Measurements from ENCODE around the gene SELENOV. TPM values are rescaled to one million over a fixed set of nuclear protein-coding genes. Genes with fewer than 3 reads are reported as not detected.

Gene SELENOV
- total RNA-seq, 6 donors from 2014 or later = not detected

GRCh38 chr19:39501340-39501739 is 13.6 kb upstream of the SELENOV start:
- Histone ChIP-seq H3K36me3 (no peaks in the 10 kb centered on the region), H3K4me3 (no peak overlapping the region), H3K27me3 (peaks cover 0 to 32% (median 21%) of the 10 kb centered on the region in 4 donors), H3K27ac (no peak overlapping the region), H3K4me1 (peaks cover 14 to 27% (median 24%) of the 10 kb centered on the region in 4 donors), H3K9me3 (no peaks in the 10 kb centered on the region)
- WGBS, 2 donors = 66 to 78% methylated on average over 4 to 5 of the region's 5 CpGs
- no peak for ATAC-seq (ENCODE audit: low FRiP score in 2 of 2)
- DNase-seq = no peak
- TF ChIP-seq POLR2A (IDR thresholded peaks at IDR 0.05) (no peak), POLR2AphosphoS5 (IDR thresholded peaks at IDR 0.05) (no peak), EP300 (IDR thresholded peaks at IDR 0.05) (no peak), CTCF (IDR thresholded peaks at IDR 0.05) (no peak)

- H3K4me3 ChIP-seq = no peak overlapping the region
- H3K9me3 ChIP-seq = no peaks in the 10 kb centered on the region
- no peaks in the 10 kb centered on the region for H3K36me3 ChIP-seq
- H3K27ac ChIP-seq = no peak overlapping the region
- peaks cover 0 to 39% (median 26%) of the 10 kb centered on the region in 4 donors for H3K27me3 ChIP-seq
- TF ChIP-seq CTCF (IDR thresholded peaks at IDR 0.05) (peak; percentile 85 to 98 (median 94)), POLR2AphosphoS5 (IDR thresholded peaks at IDR 0.05) (no peak)
- ATAC-seq (ENCODE audit: low FRiP score in 2 of 2) (peak; percentile 84 to 92), DNase-seq (peak; percentile 55 to 94)
- H3K4me1 ChIP-seq = peaks cover 14 to 35% (median 26%) of the 10 kb centered on the region in 4 donors
- WGBS, 2 donors = 30 to 64% methylated on average over 8 to 30 of the region's 69 CpGs
Measured at GRCh38 chr19:39502640-39503417, 12.1 kb upstream of the SELENOV start.

GRCh38 chr19:39506598-39506943 is 8.4 kb upstream of the SELENOV start:
- TF ChIP-seq POLR2AphosphoS5 (IDR thresholded peaks at IDR 0.05) (no peak), CTCF (IDR thresholded peaks at IDR 0.05) (no peak), EP300 (IDR thresholded peaks at IDR 0.05) (no peak), POLR2A (IDR thresholded peaks at IDR 0.05) (no peak)
- Histone ChIP-seq H3K27ac (no peak overlapping the region), H3K4me1 (peaks cover 2 to 19% (median 11%) of the 10 kb centered on the region in 4 donors), H3K27me3 (peaks cover 0 to 25% (median 12%) of the 10 kb centered on the region in 4 donors), H3K9me3 (no peaks in the 10 kb centered on the region), H3K4me3 (peak overlapping the region in 2 of 4 donors; percentile 32 to 48), H3K36me3 (no peaks in the 10 kb centered on the region)
- WGBS, 2 donors = 55 to 62% methylated on average over 7 of the region's 7 CpGs
- ATAC-seq (ENCODE audit: low FRiP score in 2 of 2) (no peak), DNase-seq (no peak)

GRCh38 chr19:39506944-39507714 is 7.8 kb upstream of the SELENOV start:
- Histone ChIP-seq H3K4me3 (peak overlapping the region in 3 of 4 donors; percentile 30 to 48 (median 32)), H3K4me1 (peaks cover 2 to 19% (median 11%) of the 10 kb centered on the region in 4 donors), H3K36me3 (no peaks in the 10 kb centered on the region), H3K27ac (no peak overlapping the region), H3K9me3 (no peaks in the 10 kb centered on the region), H3K27me3 (peaks cover 0 to 25% (median 12%) of the 10 kb centered on the region in 4 donors)
- DNase-seq (peak in 1 of 2 donors; percentile 88), ATAC-seq (ENCODE audit: low FRiP score in 2 of 2) (peak in 1 of 2 donors; percentile 45)
- WGBS, 2 donors = 4 to 14% methylated on average over 6 to 47 of the region's 96 CpGs
- TF ChIP-seq EP300 (IDR thresholded peaks at IDR 0.05) (no peak), POLR2A (IDR thresholded peaks at IDR 0.05) (no peak), CTCF (IDR thresholded peaks at IDR 0.05) (no peak)
